K562 (cell line): ENCODE measurements around the gene CHCHD1. TPM values are rescaled to one million over a fixed set of nuclear protein-coding genes. Genes with fewer than 3 reads are reported as not detected.

ENCODE experiments used
- C11orf30 ChIP-seq: fragments of 450-650 bp; IDR thresholded peaks from 2 replicates; pipeline ENCODE4 v1.6.1; 2016; ENCODE audit warnings: low read depth, mild to moderate bottlenecking
- DDX20 ChIP-seq: fragments of 450-650 bp; IDR thresholded peaks from 2 replicates; pipeline ENCODE4 v1.6.1; 2016; ENCODE audit warnings: missing genetic modification characterization, low read depth, mild to moderate bottlenecking, missing compliant biosample characterization, moderate library complexity
- E2F5 ChIP-seq: sonication (generic); formaldehyde crosslinking; IDR thresholded peaks from 2 replicates; pipeline ENCODE4 v1.8.0; 2022; ENCODE audit warnings: mild to moderate bottlenecking, missing genetic modification reagents
- ETV1 ChIP-seq: fragments of 450-650 bp; conservative IDR thresholded peaks from 2 replicates; pipeline ENCODE4 v1.6.1; 2016; ENCODE audit warnings: missing genetic modification characterization, control low read depth, low read depth, missing compliant biosample characterization
- EZH2 ChIP-seq: IDR thresholded peaks from 2 replicates; pipeline ENCODE4 v1.6.1; 2012; ENCODE audit warnings: low read depth, mild to moderate bottlenecking, inconsistent platforms, low read length, borderline replicate concordance
- FOXJ2 ChIP-seq: fragments of 200-800 bp; sonication (Bioruptor generic); IDR thresholded peaks from 2 replicates; pipeline ENCODE4 v1.6.1; 2016; ENCODE audit warnings: missing genetic modification characterization, missing compliant biosample characterization
- HNRNPLL ChIP-seq: fragments of 200-400 bp; formaldehyde crosslinking; IDR thresholded peaks from 2 replicates; pipeline ENCODE4 v1.6.1; 2017; ENCODE audit warnings: low read length, low read depth, mild to moderate bottlenecking; ENCODE audit not compliant: poor library complexity, severe bottlenecking
- IRF1 ChIP-seq: sonication (generic); formaldehyde crosslinking; IDR thresholded peaks from 2 replicates; pipeline ENCODE4 v1.8.0; 2022; ENCODE audit warnings: missing genetic modification reagents, mild to moderate bottlenecking, borderline replicate concordance
- KLF13 ChIP-seq: fragments of 450-650 bp; IDR thresholded peaks from 2 replicates; pipeline ENCODE4 v1.6.1; 2016; ENCODE audit warnings: missing genetic modification characterization, low read depth, mild to moderate bottlenecking, missing compliant biosample characterization, moderate library complexity, borderline replicate concordance
- NFIX ChIP-seq: fragments of 250-450 bp; sonication (Bioruptor Pico); IDR thresholded peaks from 2 replicates; pipeline ENCODE4 v1.4.0; 2020; ENCODE audit warnings: low read depth, mild to moderate bottlenecking, moderate library complexity
- ZNF282 ChIP-seq: sonication (generic); formaldehyde crosslinking; IDR thresholded peaks from 2 replicates; pipeline ENCODE4 v1.8.1; 2023; ENCODE audit warnings: missing genetic modification reagents
- ZNF347 ChIP-seq: fragments of 450-650 bp; formaldehyde crosslinking; IDR thresholded peaks from 2 replicates; pipeline ENCODE4 v1.4.0; 2020; ENCODE audit warnings: low read depth, mild to moderate bottlenecking, moderate library complexity
- polyA plus RNA-seq, 8 experiments: library from polyadenylated mRNA; depleted of rRNA in 4 of 8; stranded (reverse) in 5 of 8; unstranded in 3 of 8; fragments of >200 nt; fragmentation: Nextera tagmentation in 2 of 8; fragmentation: Illumina TruSeq in 1 of 8; extraction: Ambion mirVana in 2 of 8; extraction: Trizol in 1 of 8; gene quantifications; 2 replicates each; pipeline versions ENCODE4 v1.2.1 to v1.2.3, GENCODE V29; 2011 to 2014; ENCODE audit warnings: inconsistent platforms in 1 of 8, missing spikeins in 1 of 8
- total RNA-seq, 7 experiments: library from RNA; depleted of rRNA in 6 of 7; stranded (reverse); fragments of >200 nt in 6 of 7; fragmentation: Illumina TruSeq in 2 of 7; extraction: Trizol in 2 of 7; gene quantifications; 2 replicates each; pipeline versions ENCODE4 v1.2.1 to v1.2.3, GENCODE V29; 2011 to 2021; ENCODE audit warnings: low replicate concordance in 1 of 7
- TF ChIP-seq, protein P1 (sequence below): sonication (generic); formaldehyde crosslinking; IDR thresholded peaks from 2 replicates; pipeline ENCODE4 v1.8.1; 2023; ENCODE audit warnings: mild to moderate bottlenecking, missing genetic modification reagents, moderate library complexity
- TF ChIP-seq, protein P2 (sequence below): IDR thresholded peaks from 3 replicates; pipeline ENCODE4 v1.6.1; 2011; ENCODE audit warnings: borderline replicate concordance, mild to moderate bottlenecking, moderate library complexity; ENCODE audit not compliant: insufficient read length; ENCODE audit errors: extremely low read depth
- TF ChIP-seq, protein P3 (sequence below): sonication (generic); formaldehyde crosslinking; IDR thresholded peaks from 2 replicates; pipeline ENCODE4 v1.8.1; 2023; ENCODE audit warnings: mild to moderate bottlenecking, missing genetic modification reagents
- TF ChIP-seq, protein P4 (sequence below): fragments of 450-650 bp; IDR thresholded peaks from 2 replicates; pipeline ENCODE4 v1.6.1; 2016; ENCODE audit warnings: antibody characterized with exemption

CHCHD1 gene
- total and polyA plus RNA-seq, 9 of the 15 experiments (the other 6 are each of a cell fraction or from before 2014, with no cell fraction given), result 52.9 to 126 (median 83.4) TPM

- TF ChIP-seq E2F5 (CRISPR knock-in tag), result 0 out of 2 replicates have a peak, but pooled peaks have one; percentile 70
- TF ChIP-seq DDX20 (tag), result no peak
- 0 out of 2 replicates have a peak, but pooled peaks have one; percentile 19 for TF ChIP-seq FOXJ2 (tag)
- TF ChIP-seq, protein P1, sequence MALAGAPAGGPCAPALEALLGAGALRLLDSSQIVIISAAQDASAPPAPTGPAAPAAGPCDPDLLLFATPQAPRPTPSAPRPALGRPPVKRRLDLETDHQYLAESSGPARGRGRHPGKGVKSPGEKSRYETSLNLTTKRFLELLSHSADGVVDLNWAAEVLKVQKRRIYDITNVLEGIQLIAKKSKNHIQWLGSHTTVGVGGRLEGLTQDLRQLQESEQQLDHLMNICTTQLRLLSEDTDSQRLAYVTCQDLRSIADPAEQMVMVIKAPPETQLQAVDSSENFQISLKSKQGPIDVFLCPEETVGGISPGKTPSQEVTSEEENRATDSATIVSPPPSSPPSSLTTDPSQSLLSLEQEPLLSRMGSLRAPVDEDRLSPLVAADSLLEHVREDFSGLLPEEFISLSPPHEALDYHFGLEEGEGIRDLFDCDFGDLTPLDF, result no peak; the same call in 1 of the 2 replicates
- TF ChIP-seq HNRNPLL, result peak; percentile 74
- no peak for TF ChIP-seq ZNF282 (CRISPR knock-in tag)
- TF ChIP-seq ZNF347 (CRISPR knock-in tag), result no peak
- TF ChIP-seq KLF13 (tag), result no peak
- TF ChIP-seq, protein P2, sequence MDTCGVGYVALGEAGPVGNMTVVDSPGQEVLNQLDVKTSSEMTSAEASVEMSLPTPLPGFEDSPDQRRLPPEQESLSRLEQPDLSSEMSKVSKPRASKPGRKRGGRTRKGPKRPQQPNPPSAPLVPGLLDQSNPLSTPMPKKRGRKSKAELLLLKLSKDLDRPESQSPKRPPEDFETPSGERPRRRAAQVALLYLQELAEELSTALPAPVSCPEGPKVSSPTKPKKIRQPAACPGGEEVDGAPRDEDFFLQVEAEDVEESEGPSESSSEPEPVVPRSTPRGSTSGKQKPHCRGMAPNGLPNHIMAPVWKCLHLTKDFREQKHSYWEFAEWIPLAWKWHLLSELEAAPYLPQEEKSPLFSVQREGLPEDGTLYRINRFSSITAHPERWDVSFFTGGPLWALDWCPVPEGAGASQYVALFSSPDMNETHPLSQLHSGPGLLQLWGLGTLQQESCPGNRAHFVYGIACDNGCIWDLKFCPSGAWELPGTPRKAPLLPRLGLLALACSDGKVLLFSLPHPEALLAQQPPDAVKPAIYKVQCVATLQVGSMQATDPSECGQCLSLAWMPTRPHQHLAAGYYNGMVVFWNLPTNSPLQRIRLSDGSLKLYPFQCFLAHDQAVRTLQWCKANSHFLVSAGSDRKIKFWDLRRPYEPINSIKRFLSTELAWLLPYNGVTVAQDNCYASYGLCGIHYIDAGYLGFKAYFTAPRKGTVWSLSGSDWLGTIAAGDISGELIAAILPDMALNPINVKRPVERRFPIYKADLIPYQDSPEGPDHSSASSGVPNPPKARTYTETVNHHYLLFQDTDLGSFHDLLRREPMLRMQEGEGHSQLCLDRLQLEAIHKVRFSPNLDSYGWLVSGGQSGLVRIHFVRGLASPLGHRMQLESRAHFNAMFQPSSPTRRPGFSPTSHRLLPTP, result no peak
- no peak for TF ChIP-seq NFIX
- peak; percentile 96 for TF ChIP-seq C11orf30
- TF ChIP-seq, protein P3, sequence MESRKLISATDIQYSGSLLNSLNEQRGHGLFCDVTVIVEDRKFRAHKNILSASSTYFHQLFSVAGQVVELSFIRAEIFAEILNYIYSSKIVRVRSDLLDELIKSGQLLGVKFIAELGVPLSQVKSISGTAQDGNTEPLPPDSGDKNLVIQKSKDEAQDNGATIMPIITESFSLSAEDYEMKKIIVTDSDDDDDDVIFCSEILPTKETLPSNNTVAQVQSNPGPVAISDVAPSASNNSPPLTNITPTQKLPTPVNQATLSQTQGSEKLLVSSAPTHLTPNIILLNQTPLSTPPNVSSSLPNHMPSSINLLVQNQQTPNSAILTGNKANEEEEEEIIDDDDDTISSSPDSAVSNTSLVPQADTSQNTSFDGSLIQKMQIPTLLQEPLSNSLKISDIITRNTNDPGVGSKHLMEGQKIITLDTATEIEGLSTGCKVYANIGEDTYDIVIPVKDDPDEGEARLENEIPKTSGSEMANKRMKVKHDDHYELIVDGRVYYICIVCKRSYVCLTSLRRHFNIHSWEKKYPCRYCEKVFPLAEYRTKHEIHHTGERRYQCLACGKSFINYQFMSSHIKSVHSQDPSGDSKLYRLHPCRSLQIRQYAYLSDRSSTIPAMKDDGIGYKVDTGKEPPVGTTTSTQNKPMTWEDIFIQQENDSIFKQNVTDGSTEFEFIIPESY (CRISPR knock-in tag), result 0 out of 2 replicates have a peak, but pooled peaks have one; percentile 28
- TF ChIP-seq ETV1 (tag), result no peak; the same call in 1 of the 2 replicates
- TF ChIP-seq IRF1, result no peak
- TF ChIP-seq, protein P4, sequence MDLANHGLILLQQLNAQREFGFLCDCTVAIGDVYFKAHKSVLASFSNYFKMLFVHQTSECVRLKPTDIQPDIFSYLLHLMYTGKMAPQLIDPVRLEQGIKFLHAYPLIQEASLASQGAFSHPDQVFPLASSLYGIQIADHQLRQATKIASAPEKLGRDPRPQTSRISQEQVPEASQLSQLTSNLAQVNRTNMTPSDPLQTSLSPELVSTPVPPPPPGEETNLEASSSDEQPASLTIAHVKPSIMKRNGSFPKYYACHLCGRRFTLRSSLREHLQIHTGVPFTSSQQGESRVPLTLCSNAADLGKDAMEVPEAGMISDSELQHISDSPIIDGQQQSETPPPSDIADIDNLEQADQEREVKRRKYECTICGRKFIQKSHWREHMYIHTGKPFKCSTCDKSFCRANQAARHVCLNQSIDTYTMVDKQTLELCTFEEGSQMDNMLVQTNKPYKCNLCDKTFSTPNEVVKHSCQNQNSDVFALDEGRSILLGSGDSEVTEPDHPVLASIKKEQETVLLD, result peak; percentile 82; the same call in 1 of the 2 replicates
- TF ChIP-seq EZH2, result no peak
Measured at GRCh38 chr10:73781879-73782748, at the start of gene CHCHD1 (continued).
